Mesenchymal stem cell (in vitro differentiated cells and primary cell): ENCODE results near the gene RNU1-2.
"Not testable (repeated sequence)": the region's sequence is repeated elsewhere in the genome, so short reads cannot be mapped to it uniquely, and the experiment has no call there.

Experiments
- DNase-seq: peaks from one replicate; pipeline ENCODE4 v3.0.0-alpha.2; 2013
- H2AFZ ChIP-seq: one replicate; pipeline ENCODE4 v1.6.1; 2013; ENCODE audit warnings: low read depth, mild to moderate bottlenecking, control low read depth, inconsistent platforms, low read length, moderate library complexity
- H2AK5ac ChIP-seq: 2 replicates; pipeline ENCODE4 v1.6.1; 2013; ENCODE audit warnings: low read length, moderate library complexity, mild to moderate bottlenecking, inconsistent platforms; ENCODE audit not compliant: severe bottlenecking
- H2BK120ac ChIP-seq: one replicate; pipeline ENCODE4 v1.6.1; 2013; ENCODE audit warnings: low read depth, mild to moderate bottlenecking, inconsistent platforms, low read length, moderate library complexity
- H2BK12ac ChIP-seq, 2 experiments: one replicate each; pipeline ENCODE4 v1.6.1; 2013; ENCODE audit warnings: inconsistent platforms in 2 of 2, low read length in 2 of 2, mild to moderate bottlenecking in 2 of 2, moderate library complexity in 2 of 2, control low read depth in 1 of 2
- H2BK15ac ChIP-seq: one replicate; pipeline ENCODE4 v1.6.1; 2013; ENCODE audit warnings: mild to moderate bottlenecking, low read depth, inconsistent platforms; ENCODE audit not compliant: poor library complexity, severe bottlenecking
- H2BK5ac ChIP-seq: 2 replicates; pipeline ENCODE4 v1.6.1; 2013; ENCODE audit warnings: low read depth, mild to moderate bottlenecking, low read length, control low read depth, inconsistent platforms; ENCODE audit not compliant: poor library complexity, severe bottlenecking
- H3K14ac ChIP-seq, 2 experiments: one replicate each; pipeline ENCODE4 v1.6.1; 2013; ENCODE audit warnings: inconsistent platforms in 2 of 2, low read length in 2 of 2, control low read depth in 1 of 2, mild to moderate bottlenecking in 1 of 2, moderate library complexity in 1 of 2
- H3K18ac ChIP-seq, 2 experiments: one replicate each; pipeline ENCODE4 v1.6.1; 2013; ENCODE audit warnings: inconsistent platforms in 2 of 2, low read length in 2 of 2, control low read depth in 1 of 2, low read depth in 1 of 2, mild to moderate bottlenecking in 1 of 2
- H3K23ac ChIP-seq, 2 experiments: one replicate each; pipeline ENCODE4 v1.6.1; 2013; ENCODE audit warnings: inconsistent platforms in 2 of 2, low read length in 2 of 2, mild to moderate bottlenecking in 2 of 2, moderate library complexity in 2 of 2, control low read depth in 1 of 2
- H3K27ac ChIP-seq: 2 replicates; pipeline ENCODE4 v1.5.1; 2013; ENCODE audit warnings: mild to moderate bottlenecking, moderate library complexity, low read length, control low read depth, inconsistent platforms; ENCODE audit not compliant: poor library complexity, severe bottlenecking
- H3K27me3 ChIP-seq, 2 experiments: 2 replicates each; pipeline versions ENCODE4 v1.6.1 to v1.7.0; 2013; ENCODE audit warnings: low read length in 2 of 2, mild to moderate bottlenecking in 2 of 2, moderate library complexity in 2 of 2, control low read depth in 1 of 2, inconsistent platforms in 1 of 2; ENCODE audit not compliant: control insufficient read depth in 1 of 2, insufficient read depth in 1 of 2
- H3K36me3 ChIP-seq, 2 experiments: 2 replicates each; pipeline versions ENCODE4 v1.6.1 to v1.7.0; 2013; ENCODE audit warnings: low read length in 2 of 2, control low read depth in 1 of 2, inconsistent platforms in 1 of 2, low read depth in 1 of 2, mild to moderate bottlenecking in 1 of 2; ENCODE audit not compliant: insufficient read depth in 2 of 2, control insufficient read depth in 1 of 2
- H3K4ac ChIP-seq, 2 experiments: one replicate each; pipeline ENCODE4 v1.6.1; 2013; ENCODE audit warnings: inconsistent platforms in 2 of 2, low read length in 2 of 2, mild to moderate bottlenecking in 2 of 2, moderate library complexity in 2 of 2, control low read depth in 1 of 2, low read depth in 1 of 2
- H3K4me1 ChIP-seq: 2 replicates; pipeline ENCODE4 v1.6.1; 2013; ENCODE audit warnings: low read depth, low read length, control low read depth; ENCODE audit not compliant: control insufficient read depth, insufficient read depth
- H3K4me2 ChIP-seq: 2 replicates; pipeline ENCODE4 v1.6.1; 2013; ENCODE audit warnings: low read length, mild to moderate bottlenecking, inconsistent platforms; ENCODE audit not compliant: poor library complexity, severe bottlenecking
- H3K4me3 ChIP-seq, 2 experiments: 2 replicates each; pipeline versions ENCODE4 v1.5.1 to v1.7.0; 2013; ENCODE audit warnings: low read length in 2 of 2, mild to moderate bottlenecking in 2 of 2, control low read depth in 1 of 2, low read depth in 1 of 2; ENCODE audit not compliant: insufficient read depth in 1 of 2
- H3K79me1 ChIP-seq: replicated peaks from 2 replicates; pipeline ENCODE4 v1.6.1; 2013; ENCODE audit warnings: mild to moderate bottlenecking, control low read depth, low read length, inconsistent platforms; ENCODE audit not compliant: poor library complexity, severe bottlenecking
- H3K9ac ChIP-seq: 2 replicates; pipeline ENCODE4 v1.7.0; 2013; ENCODE audit warnings: mild to moderate bottlenecking, low read length, moderate library complexity
- H3K9me3 ChIP-seq: 2 replicates; pipeline ENCODE4 v1.7.0; 2013; ENCODE audit warnings: mild to moderate bottlenecking, low read length; ENCODE audit not compliant: control insufficient read depth
- H4K8ac ChIP-seq: one replicate; pipeline ENCODE4 v1.6.1; 2013; ENCODE audit warnings: inconsistent platforms, mild to moderate bottlenecking, low read length, moderate library complexity
- H4K91ac ChIP-seq: one replicate; pipeline ENCODE4 v1.6.1; 2013; ENCODE audit warnings: mild to moderate bottlenecking, low read length, inconsistent platforms
- WGBS: methylation state at CpG from one replicate; pipeline ENCODE4 v1.1.7; 2013; ENCODE audit warnings: mixed read lengths; 5-methylcytosine and 5-hydroxymethylcytosine counted together

The RNU1-2 gene

DNA sequence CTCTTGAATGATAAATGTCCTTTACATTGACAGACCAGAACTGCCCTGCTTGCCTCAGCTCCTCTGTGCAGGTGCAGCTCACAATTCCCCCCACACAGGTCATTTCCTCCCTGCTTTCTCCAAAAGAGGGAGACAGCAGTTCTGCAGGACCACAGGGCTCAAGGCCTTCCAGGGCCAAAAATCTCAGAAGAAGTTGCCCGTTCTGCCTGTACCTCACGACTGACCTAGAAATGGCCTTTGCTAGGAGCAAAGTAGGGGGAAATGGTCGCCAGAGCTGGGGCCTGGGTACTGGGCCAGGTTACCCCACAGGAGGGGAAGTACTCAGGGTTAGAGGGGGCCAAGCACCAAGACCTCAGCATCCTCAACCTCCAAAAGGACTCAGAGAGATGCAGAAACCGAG, 11.1 kb downstream of the RNU1-2 start:
- no peak overlapping the region for H2BK120ac ChIP-seq
- no peak overlapping the region for H3K4ac ChIP-seq
- no peak overlapping the region for H3K4me2 ChIP-seq
- no peak overlapping the region for H4K91ac ChIP-seq
- no peak overlapping the region for H2BK15ac ChIP-seq
- H2AK5ac ChIP-seq: no peak overlapping the region
- H3K4me3 ChIP-seq: no peak overlapping the region
- H3K9ac ChIP-seq: no peak overlapping the region
- no peaks in the 10 kb centered on the region for H3K9me3 ChIP-seq
- H2AFZ ChIP-seq: no peak overlapping the region
- H3K18ac ChIP-seq: no peak overlapping the region
- H2BK5ac ChIP-seq: no peak overlapping the region
- H4K8ac ChIP-seq: no peak overlapping the region
- no peaks in the 10 kb centered on the region for H3K36me3 ChIP-seq
- H2BK12ac ChIP-seq: no peak overlapping the region
- H3K27ac ChIP-seq: no peak overlapping the region
- DNase-seq: no peak
- H3K14ac ChIP-seq: no peak overlapping the region
- no peak overlapping the region for H3K23ac ChIP-seq
- 83% methylated on average over 4 of the region's 4 CpGs for WGBS
- H3K79me1 ChIP-seq: no peaks in the 10 kb centered on the region
- H3K4me1 ChIP-seq: peaks cover 5% of the 10 kb centered on the region
- H3K27me3 ChIP-seq: no peaks in the 10 kb centered on the region

DNA sequence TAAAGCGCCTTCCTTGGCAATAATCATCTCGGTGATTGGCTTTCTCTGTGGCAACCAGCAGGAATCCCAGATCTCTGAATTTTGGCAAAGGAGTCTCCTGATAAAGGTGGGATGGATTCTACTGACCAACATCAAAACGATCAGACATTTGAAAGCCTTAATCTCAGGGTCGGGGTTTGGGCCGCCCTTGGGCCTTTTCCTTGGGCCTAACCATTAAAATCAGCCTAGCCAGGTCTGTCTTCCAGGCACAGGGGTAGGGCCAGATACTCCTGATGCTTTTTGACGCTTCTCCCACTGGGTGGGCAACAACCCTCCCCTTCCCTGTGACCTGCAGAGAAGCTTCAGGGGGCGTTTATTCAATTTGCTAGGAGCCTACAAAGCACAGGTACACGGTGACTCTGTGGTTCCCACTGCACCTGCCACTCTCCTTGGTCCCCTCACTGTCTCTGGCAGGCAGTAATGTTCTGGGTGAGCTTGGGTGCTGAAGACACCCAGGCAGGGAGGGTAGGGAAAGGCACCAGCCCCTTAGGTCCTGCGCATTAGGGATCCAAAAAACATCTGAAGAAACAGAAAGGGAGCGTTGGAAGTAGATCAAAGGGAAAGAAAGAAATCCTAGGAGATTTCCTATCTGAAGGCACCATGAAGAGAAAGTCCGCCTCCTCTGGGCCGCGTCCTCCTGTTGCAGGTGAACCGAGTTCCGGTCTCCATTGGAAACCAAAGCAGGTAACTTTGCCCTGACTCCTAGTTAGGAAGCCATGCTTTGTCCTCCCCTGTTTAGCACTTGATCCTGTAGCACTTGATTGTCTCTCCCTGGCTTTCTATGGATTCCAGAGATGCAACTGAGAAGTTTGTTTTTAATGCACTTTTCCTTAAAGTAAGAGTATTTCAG, 12.3 kb downstream of the RNU1-2 start:
- Histone ChIP-seq H2AFZ (no peak overlapping the region), H2AK5ac (no peak overlapping the region), H2BK120ac (no peak overlapping the region), H3K27ac (no peak overlapping the region), H2BK12ac (no peak overlapping the region), H3K79me1 (no peaks in the 10 kb centered on the region), H3K18ac (no peak overlapping the region), H3K4ac (no peak overlapping the region), H3K9me3 (no peaks in the 10 kb centered on the region), H4K8ac (no peak overlapping the region), H3K14ac (no peak overlapping the region), H4K91ac (no peak overlapping the region), H2BK15ac (no peak overlapping the region), H3K4me1 (peaks cover 4% of the 10 kb centered on the region), H3K36me3 (no peaks in the 10 kb centered on the region), H3K23ac (no peak overlapping the region), H3K4me3 (no peak overlapping the region), H3K9ac (no peak overlapping the region), H3K27me3 (peaks cover 0 to 2% of the 10 kb centered on the region in 2 experiments), H2BK5ac (no peak overlapping the region), H3K4me2 (no peak overlapping the region)
- DNase-seq: no peak
- 78% methylated on average over 14 of the region's 15 CpGs for WGBS

DNA sequence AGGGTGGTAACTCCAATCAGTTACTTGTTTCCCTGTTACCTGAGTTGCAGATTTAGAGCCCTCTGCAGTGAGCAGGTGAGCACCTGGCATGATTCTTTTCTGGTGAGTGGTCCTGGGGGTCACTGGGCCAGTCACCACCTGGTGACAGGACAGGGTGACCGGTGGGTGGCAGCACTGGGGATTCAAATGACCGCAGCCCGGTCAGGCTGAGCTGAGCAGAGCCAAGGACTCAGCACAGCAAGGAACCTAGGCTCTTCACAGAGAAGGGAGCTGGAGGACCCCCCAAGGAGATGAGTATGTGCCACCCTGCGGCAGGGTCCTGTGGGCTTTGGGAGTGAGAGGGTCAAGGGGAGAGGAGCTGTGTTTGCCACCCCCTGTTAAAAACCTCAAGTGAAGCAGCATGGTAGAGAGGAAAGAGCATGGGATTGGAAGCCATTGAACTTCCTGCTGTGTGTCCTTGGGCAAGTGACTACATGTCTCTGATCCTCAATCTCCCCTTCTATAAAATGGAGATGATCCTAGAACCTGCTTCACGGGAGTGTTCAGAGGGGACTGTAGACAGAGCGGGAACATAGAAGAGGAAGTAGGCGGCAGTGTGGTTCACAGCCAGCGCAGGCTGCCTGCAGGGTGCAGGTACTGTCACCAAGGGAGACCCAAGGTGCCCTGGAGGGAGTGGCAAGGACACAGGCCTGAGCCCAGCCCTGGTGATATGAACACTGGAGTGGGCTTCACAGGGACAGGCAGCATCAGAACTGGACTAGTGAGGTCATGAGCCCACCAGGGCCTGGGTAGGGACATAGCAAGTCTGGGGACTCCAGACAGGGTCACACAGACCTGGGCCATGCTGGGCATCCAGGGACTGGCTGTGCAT, 16.3 kb downstream of the RNU1-2 start:
- WGBS: 87% methylated on average over 8 of the region's 8 CpGs
- not testable (repeated sequence) for H3K9ac ChIP-seq, H2AFZ ChIP-seq, H2BK5ac ChIP-seq, H3K4ac ChIP-seq, H2BK15ac ChIP-seq, H3K23ac ChIP-seq, H3K9me3 ChIP-seq, H3K4me3 ChIP-seq, H3K36me3 ChIP-seq, DNase-seq, H3K27me3 ChIP-seq, H3K27ac ChIP-seq, H4K8ac ChIP-seq, H2BK120ac ChIP-seq, H2AK5ac ChIP-seq, H3K79me1 ChIP-seq, H3K18ac ChIP-seq, H3K14ac ChIP-seq, H3K4me1 ChIP-seq, H3K4me2 ChIP-seq, H4K91ac ChIP-seq, H2BK12ac ChIP-seq

DNA sequence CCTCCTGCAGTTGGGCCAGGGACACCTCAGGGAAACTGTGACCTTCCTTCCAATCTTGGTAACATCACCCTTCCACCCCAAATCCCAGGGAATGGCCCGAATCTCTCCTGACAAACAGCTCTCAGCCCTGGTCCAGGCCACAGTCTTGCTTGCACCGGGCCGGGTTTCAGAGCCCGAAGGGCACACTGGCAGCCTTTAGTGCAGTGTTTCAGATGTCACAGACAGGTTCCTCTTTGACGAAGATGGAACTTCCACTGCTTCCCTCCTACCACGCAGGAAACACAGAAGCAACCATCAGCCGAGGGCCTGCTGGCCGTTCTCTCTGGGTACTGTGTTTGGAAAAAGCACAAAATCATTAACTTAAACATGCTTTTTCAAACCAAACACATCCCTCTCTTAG, 17.0 kb downstream of the RNU1-2 start:
- not testable (repeated sequence) for H2BK15ac ChIP-seq, H3K27ac ChIP-seq, H3K4me3 ChIP-seq, H2AK5ac ChIP-seq, H3K4ac ChIP-seq, H2BK12ac ChIP-seq, H3K4me2 ChIP-seq, H2AFZ ChIP-seq, H3K9me3 ChIP-seq, H3K9ac ChIP-seq, H4K91ac ChIP-seq, H2BK120ac ChIP-seq, H3K36me3 ChIP-seq, DNase-seq, H4K8ac ChIP-seq, H3K14ac ChIP-seq, H3K23ac ChIP-seq, H2BK5ac ChIP-seq, H3K27me3 ChIP-seq, H3K4me1 ChIP-seq, H3K79me1 ChIP-seq, H3K18ac ChIP-seq
- 85% methylated on average over 8 of the region's 8 CpGs for WGBS
